Kidney (tissue), 14 donors: Measurements from ENCODE around the gene CEP89. TPM values are rescaled to one million over a fixed set of nuclear protein-coding genes. Genes with fewer than 3 reads are reported as not detected.
"Not testable (repeated sequence)": the region's sequence is repeated elsewhere in the genome, so short reads cannot be mapped to it uniquely, and the experiment has no call there.

Source experiments
- DNase-seq, 5 donors: peaks; one replicate each; pipeline ENCODE4 v3.0.0-alpha.2; 2013 to 2020
- FAIRE-seq: peaks from 2 replicates; lab custom pipeline; 2012; peaks lifted over from hg19 to GRCh38; lab: Jason Lieb, UNC
- H3K27ac ChIP-seq, 2 donors: one replicate each; pipeline ENCODE4 v1.7.0; 2013; ENCODE audit warnings: low read depth in 2 of 2, low read length in 2 of 2, inconsistent platforms in 1 of 2
- H3K27me3 ChIP-seq: one replicate; pipeline ENCODE4 v1.7.1; 2013; ENCODE audit warnings: low read length, inconsistent platforms; ENCODE audit not compliant: control insufficient read depth, insufficient read depth
- H3K36me3 ChIP-seq, 3 donors: one replicate each; pipeline versions ENCODE4 v1.7.0 to v1.7.1; 2013; ENCODE audit warnings: low read length in 3 of 3, control low read depth in 1 of 3, inconsistent platforms in 1 of 3; ENCODE audit not compliant: insufficient read depth in 3 of 3, control insufficient read depth in 2 of 3
- H3K4me1 ChIP-seq, 3 donors: one replicate each; pipeline versions ENCODE4 v1.7.0 to v1.7.1; 2013; ENCODE audit warnings: low read length in 3 of 3, inconsistent platforms in 1 of 3, low read depth in 1 of 3; ENCODE audit not compliant: control insufficient read depth in 2 of 3, insufficient read depth in 2 of 3
- H3K4me3 ChIP-seq, 3 donors: one replicate each; pipeline versions ENCODE4 v1.7.0 to v1.8.1; 2013; ENCODE audit warnings: low read length in 3 of 3, control low read depth in 1 of 3, inconsistent platforms in 1 of 3
- H3K9ac ChIP-seq, 3 donors: one replicate each; pipeline versions ENCODE4 v1.7.0 to v1.7.1; 2013; ENCODE audit warnings: low read length in 3 of 3, control low read depth in 1 of 3, inconsistent platforms in 1 of 3
- H3K9me3 ChIP-seq, 3 donors: one replicate each; pipeline versions ENCODE4 v1.7.0 to v1.7.1; 2013; ENCODE audit warnings: low read length in 3 of 3, control low read depth in 1 of 3, inconsistent platforms in 1 of 3; ENCODE audit not compliant: control insufficient read depth in 2 of 3, insufficient read depth in 1 of 3
- intact Hi-C: fragments of 100-400 bp; cut with DNase I; formaldehyde crosslinking; loops from one replicate; pipeline ENCODE4 v1.11.1; 2022
- polyA plus RNA-seq: library from polyadenylated mRNA; stranded (reverse); fragments of 350-450 nt; fragmentation: Illumina TruSeq; extraction: RNeasy Lipid Tissue Mini Kit (QIAGEN cat#74804); gene quantifications from one replicate; pipeline ENCODE4 v1.2.3, GENCODE V29; 2014; ENCODE audit warnings: low read depth, low replicate concordance; ENCODE audit not compliant: insufficient read depth
- total RNA-seq: library from RNA; stranded (reverse); fragmentation: NEBNext Ultra II Directional; extraction: Animal tissue kit (Norgen Biotek cat#: 25700); gene quantifications from one replicate; pipeline ENCODE4 v1.2.1, GENCODE V29; 2021
- TF ChIP-seq, protein P1 (sequence below): IDR thresholded peaks from 3 replicates; pipeline ENCODE4 v1.5.1; 2012; ENCODE audit warnings: mild to moderate bottlenecking, moderate library complexity, borderline replicate concordance; ENCODE audit not compliant: insufficient read depth; ENCODE audit errors: extremely low read depth
- donor health status: control.
- donor health status: control.
- donor health status: control.
- donor health status: control.
- donor health status: control.
- donor health status: DM: yes; HTN: yes; CAD: no.
- donor health status: Normal renal cell carcinoma (clear cell type).

CEP89 gene
- total and polyA plus RNA-seq, 2 donors from 2014 or later = 12.4 to 24.0 TPM

DNA sequence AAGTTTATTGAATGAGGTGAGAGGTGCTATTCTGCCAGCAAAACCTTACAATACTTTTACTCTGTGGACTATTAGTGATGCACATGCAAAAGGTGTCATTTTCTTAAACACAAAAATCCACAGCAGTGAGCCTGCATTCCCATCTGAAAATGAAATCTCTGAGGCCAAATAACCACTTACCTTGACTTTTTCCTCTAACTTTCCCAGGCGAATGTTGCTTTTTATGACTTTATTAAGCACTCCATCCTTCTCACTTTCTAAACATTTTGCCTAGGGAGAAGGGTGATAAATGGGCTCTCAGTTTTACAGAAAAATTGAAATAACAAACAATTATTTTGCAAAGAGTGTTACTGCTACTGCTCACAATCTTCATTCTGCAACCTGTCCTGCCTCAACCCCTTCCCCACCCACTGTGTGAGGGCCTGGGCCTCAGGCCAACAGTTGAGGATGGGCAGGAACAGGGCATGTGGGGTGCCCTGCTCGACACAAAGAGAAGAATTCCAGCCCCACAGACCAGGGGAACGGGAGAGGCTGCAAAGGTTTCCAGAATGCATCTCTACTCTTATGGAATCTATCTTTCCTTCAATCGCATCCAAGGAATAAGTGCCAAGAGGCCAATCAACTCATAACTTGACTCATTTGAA, 84.1 kb downstream of the CEP89 start:
- FAIRE-seq (no peak), DNase-seq (no peak)
- no peaks in the 10 kb centered on the region for H3K4me1 ChIP-seq
- H3K27me3 ChIP-seq = no peaks in the 10 kb centered on the region
- no peak overlapping the region for H3K4me3 ChIP-seq
- peaks cover 0 to 1% (median 0%) of the 10 kb centered on the region in 3 donors for H3K36me3 ChIP-seq
- no peak overlapping the region for H3K9ac ChIP-seq
- intact Hi-C loops = no loop called here
- peaks cover 2% of the 10 kb centered on the region in 3 donors for H3K9me3 ChIP-seq
- TF ChIP-seq, protein P1, sequence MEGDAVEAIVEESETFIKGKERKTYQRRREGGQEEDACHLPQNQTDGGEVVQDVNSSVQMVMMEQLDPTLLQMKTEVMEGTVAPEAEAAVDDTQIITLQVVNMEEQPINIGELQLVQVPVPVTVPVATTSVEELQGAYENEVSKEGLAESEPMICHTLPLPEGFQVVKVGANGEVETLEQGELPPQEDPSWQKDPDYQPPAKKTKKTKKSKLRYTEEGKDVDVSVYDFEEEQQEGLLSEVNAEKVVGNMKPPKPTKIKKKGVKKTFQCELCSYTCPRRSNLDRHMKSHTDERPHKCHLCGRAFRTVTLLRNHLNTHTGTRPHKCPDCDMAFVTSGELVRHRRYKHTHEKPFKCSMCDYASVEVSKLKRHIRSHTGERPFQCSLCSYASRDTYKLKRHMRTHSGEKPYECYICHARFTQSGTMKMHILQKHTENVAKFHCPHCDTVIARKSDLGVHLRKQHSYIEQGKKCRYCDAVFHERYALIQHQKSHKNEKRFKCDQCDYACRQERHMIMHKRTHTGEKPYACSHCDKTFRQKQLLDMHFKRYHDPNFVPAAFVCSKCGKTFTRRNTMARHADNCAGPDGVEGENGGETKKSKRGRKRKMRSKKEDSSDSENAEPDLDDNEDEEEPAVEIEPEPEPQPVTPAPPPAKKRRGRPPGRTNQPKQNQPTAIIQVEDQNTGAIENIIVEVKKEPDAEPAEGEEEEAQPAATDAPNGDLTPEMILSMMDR = no peak
- no peak overlapping the region for H3K27ac ChIP-seq

DNA sequence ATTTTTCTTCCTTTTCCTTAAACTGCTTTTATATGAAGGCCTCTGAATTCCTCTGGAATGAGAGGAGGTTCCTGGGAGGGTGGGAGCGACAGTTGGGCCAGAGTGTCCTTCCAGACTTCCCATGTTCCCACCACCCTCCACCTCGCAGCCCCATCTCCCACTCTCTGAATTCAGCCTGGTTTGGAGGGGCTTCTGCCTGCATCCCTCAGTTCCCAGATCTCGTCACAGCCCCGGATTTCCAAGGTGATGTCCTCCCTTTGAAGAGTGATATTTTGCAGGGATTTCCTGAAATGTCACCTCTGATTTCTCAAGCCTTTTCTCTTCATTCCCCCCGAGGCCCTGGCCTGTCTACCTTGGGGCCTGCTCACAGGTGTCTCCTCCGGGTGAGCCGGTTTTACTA, 85.5 kb downstream of the CEP89 start:
- no peak overlapping the region for H3K4me3 ChIP-seq
- no peaks in the 10 kb centered on the region for H3K4me1 ChIP-seq
- TF ChIP-seq, protein P1 = no peak
- DNase-seq (no peak), FAIRE-seq (no peak)
- H3K9me3 ChIP-seq = no peaks in the 10 kb centered on the region
- no peaks in the 10 kb centered on the region for H3K27me3 ChIP-seq
- intact Hi-C loops = no loop called here
- H3K36me3 ChIP-seq = no peaks in the 10 kb centered on the region
- no peak overlapping the region for H3K27ac ChIP-seq
- H3K9ac ChIP-seq = no peak overlapping the region

DNA sequence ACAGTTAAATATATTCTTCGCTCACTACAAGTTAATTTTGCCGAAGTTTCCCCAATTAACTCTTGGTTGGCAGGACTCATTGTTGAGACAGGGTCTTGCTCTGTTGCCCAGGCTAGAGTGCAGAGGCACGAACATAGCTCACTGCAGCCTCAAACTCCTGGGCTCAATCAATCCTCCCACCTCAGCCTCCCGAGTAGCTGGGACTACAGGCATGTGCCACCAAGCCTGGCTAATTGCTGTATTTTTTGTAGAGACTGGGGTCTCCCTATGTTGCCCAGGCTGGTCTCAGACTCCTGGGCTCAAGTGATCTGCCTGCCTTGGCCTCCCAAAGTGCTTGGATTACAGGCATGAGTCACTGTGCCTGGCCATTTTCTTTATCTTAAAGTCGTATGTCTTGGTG, 86.5 kb downstream of the CEP89 start:
- H3K9ac ChIP-seq, H3K27me3 ChIP-seq, H3K4me1 ChIP-seq, H3K4me3 ChIP-seq, DNase-seq, H3K9me3 ChIP-seq, FAIRE-seq, intact Hi-C loops, H3K27ac ChIP-seq, H3K36me3 ChIP-seq: not testable (repeated sequence)

DNA sequence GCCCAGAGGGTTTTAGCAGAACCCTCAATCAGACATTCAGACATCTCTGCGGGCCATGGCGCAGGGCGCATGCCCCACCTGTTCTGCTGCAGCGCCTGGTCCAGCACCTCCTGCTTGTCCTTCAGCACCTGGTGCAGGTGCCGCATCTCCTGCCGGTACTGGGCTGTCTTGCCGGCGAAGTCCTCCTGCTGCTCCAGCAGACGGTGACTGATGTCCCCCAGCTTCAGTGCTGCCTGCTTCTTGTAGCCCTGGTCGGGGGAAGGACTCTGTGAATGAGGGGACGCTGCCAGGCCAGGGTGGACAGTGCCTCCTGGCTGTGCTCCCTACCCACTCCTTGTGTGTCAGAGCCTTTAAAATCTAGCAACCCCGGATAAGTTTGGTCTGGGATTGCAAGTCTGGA, 90.0 kb downstream of the CEP89 start:
- H3K27ac ChIP-seq = no peak overlapping the region
- FAIRE-seq = no peak
- DNase-seq = no peak
- H3K4me1 ChIP-seq = no peaks in the 10 kb centered on the region
- H3K36me3 ChIP-seq = no peaks in the 10 kb centered on the region
- no peak overlapping the region for H3K9ac ChIP-seq
- H3K9me3 ChIP-seq = no peaks in the 10 kb centered on the region
- H3K27me3 ChIP-seq = no peaks in the 10 kb centered on the region
- no peak overlapping the region for H3K4me3 ChIP-seq
- TF ChIP-seq, protein P1 = no peak
- intact Hi-C loops = no loop called here
